Measurements from ENCODE around the gene RHOJ. TPM values are rescaled to one million over a fixed set of nuclear protein-coding genes. Genes with fewer than 3 reads are reported as not detected.
"Not testable (repeated sequence)": the region's sequence is repeated elsewhere in the genome, so short reads cannot be mapped to it uniquely, and the experiment has no call there.

The RHOJ gene
- total and polyA plus RNA-seq, 9 of the 15 experiments (the other 6 are each of a cell fraction or from before 2014, with no cell fraction given), result not detected

- BruUV-seq (replicated peaks), result no TSS peak
- H3K4me3 ChIP-seq, result no peak overlapping the region
- H3K27me3 ChIP-seq (ENCODE audit: control insufficient read depth in 2 of 2, insufficient read depth in 2 of 2, low read length in 2 of 2), result no peaks in the 10 kb centered on the region
- intact Hi-C loops (cut with micrococcal nuclease) (loop anchor here (5.0 kb wide), 2 partner anchors 105 to 1100 kb away; no protein-coding TSS in a partner anchor), in situ Hi-C loops (cut with MboI) (loop anchor here (10.0 to 25.0 kb wide), 2 partner anchors 1103 to 1390 kb away; no protein-coding TSS in a partner anchor)
- TF ChIP-seq KLF16 (IDR thresholded peaks at IDR 0.05) (no peak), NFATC3 (IDR thresholded peaks at IDR 0.05) (no peak), ZNF232 (CRISPR knock-in tag; IDR thresholded peaks at IDR 0.05) (no peak), TCF7 (IDR thresholded peaks at IDR 0.05; ENCODE audit: borderline replicate concordance) (no peak)
- no peaks in the 10 kb centered on the region for H3K79me2 ChIP-seq (ENCODE audit: control insufficient read depth, insufficient read depth, low read length)
- DNase-seq (ENCODE audit: extremely low read depth in 1 of 4, low spot score in 3 of 4) (no peak), FAIRE-seq (no peak), ATAC-seq (no peak)
- no peaks in the 10 kb centered on the region for H4K20me1 ChIP-seq (replicated peaks; ENCODE audit: control insufficient read depth, insufficient read depth, low read length)
- H3K4me2 ChIP-seq (ENCODE audit: insufficient read depth, low read length), result no peak overlapping the region
- no peaks in the 10 kb centered on the region for H3K9me3 ChIP-seq (replicated peaks; ENCODE audit: control insufficient read depth, insufficient read depth, low read depth, low read length)
- H3K36me3 ChIP-seq (ENCODE audit: control insufficient read depth, insufficient read depth, low read length), result no peaks in the 10 kb centered on the region
- H3K27ac ChIP-seq (ENCODE audit: extremely low read depth, low read depth, low read length), result no peak overlapping the region
- no peak overlapping the region for H2AFZ ChIP-seq (ENCODE audit: low read depth, low read length)
- 0% methylated on average over 2 of the region's 2 CpGs for WGBS (ENCODE audit: insufficient coverage, low coverage, missing lambda C conversion rate)
- no peaks in the 10 kb centered on the region for H3K4me1 ChIP-seq (replicated peaks in 1 of 2; ENCODE audit: control insufficient read depth in 2 of 2, insufficient read depth in 2 of 2, low read length in 2 of 2)
- POLR2A ChIA-PET, result interaction anchor here (0.6 to 0.7 kb wide), 2 partner anchors 143 to 658 kb away, joined by 3 to 4 read pairs; no protein-coding TSS in a partner anchor
- CTCF ChIA-PET (ENCODE audit: low intra/inter-chr PET ratio), result interaction anchor here (1.4 kb wide), 1 partner anchor 102 kb away, joined by 3 read pairs; no protein-coding TSS in a partner anchor
- H3K9me1 ChIP-seq (ENCODE audit: control insufficient read depth, insufficient read depth, low read length), result no peaks in the 10 kb centered on the region
- H3K9ac ChIP-seq (ENCODE audit: insufficient read depth in 1 of 2, low read depth in 2 of 2, low read length in 2 of 2), result no peak overlapping the region
Observed at GRCh38 chr14:63277591-63278183, 73.4 kb downstream of the RHOJ start.

GRCh38 chr14:63279933-63280332 lies 75.7 kb downstream of the RHOJ start:
- intact Hi-C loops (cut with micrococcal nuclease), result loop anchor here (5.0 kb wide), 2 partner anchors 108 to 1103 kb away; no protein-coding TSS in a partner anchor
- H3K27me3 ChIP-seq (ENCODE audit: control insufficient read depth in 2 of 2, insufficient read depth in 2 of 2, low read length in 2 of 2); H3K36me3 ChIP-seq (ENCODE audit: control insufficient read depth, insufficient read depth, low read length); H2AFZ ChIP-seq (ENCODE audit: low read depth, low read length); H3K4me3 ChIP-seq; ATAC-seq; H3K79me2 ChIP-seq (ENCODE audit: control insufficient read depth, insufficient read depth, low read length); H3K9ac ChIP-seq (ENCODE audit: insufficient read depth in 1 of 2, low read depth in 2 of 2, low read length in 2 of 2); FAIRE-seq; H3K4me1 ChIP-seq (replicated peaks in 1 of 2; ENCODE audit: control insufficient read depth in 2 of 2, insufficient read depth in 2 of 2, low read length in 2 of 2); BruUV-seq (replicated peaks); H3K9me3 ChIP-seq (replicated peaks; ENCODE audit: control insufficient read depth, insufficient read depth, low read depth, low read length); H3K4me2 ChIP-seq (ENCODE audit: insufficient read depth, low read length); POLR2A ChIA-PET; H3K9me1 ChIP-seq (ENCODE audit: control insufficient read depth, insufficient read depth, low read length); H3K27ac ChIP-seq (ENCODE audit: extremely low read depth, low read depth, low read length); DNase-seq (ENCODE audit: extremely low read depth in 1 of 4, low spot score in 3 of 4); CTCF ChIA-PET (ENCODE audit: low intra/inter-chr PET ratio); H4K20me1 ChIP-seq (replicated peaks; ENCODE audit: control insufficient read depth, insufficient read depth, low read length): not testable (repeated sequence)
- in situ Hi-C loops (cut with MboI), result loop anchor here (10.0 to 25.0 kb wide), 2 partner anchors 1105 to 1393 kb away; no protein-coding TSS in a partner anchor
- WGBS (ENCODE audit: insufficient coverage, low coverage, missing lambda C conversion rate), result 0% methylated on average over 4 of the region's 4 CpGs
